Midbrain (tissue), 1 donor: ENCODE measurements around the gene PIGZ.
"Not testable (repeated sequence)": the region's sequence is repeated elsewhere in the genome, so short reads cannot be mapped to it uniquely, and the experiment has no call there.

Source experiments
- DNase-seq: peaks from one replicate; lab custom pipeline; 2025; lab: John Stamatoyannopoulos, UW

The PIGZ gene

GRCh38 chr3:196948442-196949284 lies 20.0 kb downstream of the PIGZ start:
- no peak for DNase-seq

DNA sequence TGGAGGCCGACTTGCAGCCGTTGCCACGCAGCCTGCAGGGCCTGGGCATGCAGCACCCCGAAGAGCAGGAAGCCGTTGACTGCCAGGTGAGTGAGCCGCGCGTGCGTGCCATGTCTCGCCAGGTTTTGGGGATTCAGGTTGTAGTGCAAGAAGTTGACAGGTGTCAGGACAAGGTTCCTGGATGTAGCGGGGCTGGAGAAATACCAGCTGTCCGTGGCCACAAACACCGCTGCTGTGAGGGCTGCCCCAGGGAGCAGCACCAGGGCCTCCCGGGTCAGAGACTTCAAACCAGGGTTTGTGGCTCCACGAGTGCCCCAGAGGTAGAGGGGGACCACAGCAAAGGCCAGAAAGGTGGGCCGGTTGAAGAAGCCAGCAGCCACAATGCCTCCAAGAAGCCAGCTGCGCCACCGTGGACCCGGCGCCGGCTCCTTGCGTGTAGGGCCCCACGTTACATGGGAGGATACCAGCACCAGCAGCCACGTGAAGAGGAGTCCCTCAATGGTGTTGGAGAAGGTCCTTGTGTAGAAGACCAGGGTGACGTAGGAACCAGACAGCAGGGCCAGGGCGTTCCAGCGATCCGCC lies 20.7 kb downstream of the PIGZ start:
- DNase-seq = no peak

- no peak for DNase-seq
Measured at GRCh38 chr3:196947136-196947859, 21.3 kb downstream of the PIGZ start.

GRCh38 chr3:196944037-196944790 lies 24.4 kb downstream of the PIGZ start:
- DNase-seq = not testable (repeated sequence)

GRCh38 chr3:196942915-196943277 lies 25.7 kb downstream of the PIGZ start:
- peak; percentile 23 for DNase-seq

GRCh38 chr3:196942226-196942914 lies 26.3 kb downstream of the PIGZ start, which contains the start of gene NCBP2:
Gene NCBP2 (minus strand): TSS chr3:196942528. CDS start chr3:196942503, 25 bp downstream.
- DNase-seq = peak; percentile 96

DNA sequence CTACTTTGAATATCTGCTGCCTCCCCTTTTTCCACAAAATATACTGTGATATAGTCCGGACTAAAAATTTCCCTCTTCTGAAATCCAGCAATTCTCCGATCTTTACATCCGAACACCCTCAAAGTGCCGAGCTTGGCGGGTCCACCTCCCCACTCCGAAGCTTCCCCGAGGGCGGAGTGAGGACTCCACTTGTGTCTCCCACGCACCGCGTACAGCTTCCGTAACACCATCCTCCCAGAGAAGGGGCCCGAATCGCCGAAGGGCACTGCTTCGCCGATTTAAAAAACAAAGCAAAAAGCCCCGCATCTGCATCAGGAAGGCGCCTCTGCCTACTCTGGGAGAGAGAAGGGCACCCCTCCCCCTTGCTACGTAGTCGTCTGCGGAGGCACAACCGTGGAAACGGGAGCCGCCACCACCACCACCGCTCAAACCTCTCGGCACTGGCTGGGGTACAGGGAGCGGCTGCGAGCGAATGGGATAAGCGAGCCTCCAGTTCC lies 26.9 kb downstream of the PIGZ start:
- peak; percentile 33 for DNase-seq

DNA sequence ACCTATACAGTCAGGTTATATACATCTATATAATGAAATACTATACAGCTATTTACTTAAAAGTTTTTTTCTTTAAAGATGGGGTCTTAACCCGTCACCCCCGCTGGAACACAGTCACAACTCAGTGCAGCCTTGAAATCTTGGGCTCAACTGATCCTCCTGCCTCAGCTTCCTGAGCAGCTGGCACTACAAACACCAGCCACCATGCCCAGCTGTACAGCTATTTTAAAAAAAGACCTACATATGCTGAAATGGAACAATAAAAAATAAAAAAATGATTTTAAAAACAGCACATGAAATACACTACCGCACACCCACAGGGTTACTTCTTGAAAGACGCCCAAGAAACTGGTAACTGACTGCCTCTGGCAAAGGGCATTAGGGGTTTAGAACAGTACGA lies 30.1 kb downstream of the PIGZ start:
- DNase-seq = no peak

DNA sequence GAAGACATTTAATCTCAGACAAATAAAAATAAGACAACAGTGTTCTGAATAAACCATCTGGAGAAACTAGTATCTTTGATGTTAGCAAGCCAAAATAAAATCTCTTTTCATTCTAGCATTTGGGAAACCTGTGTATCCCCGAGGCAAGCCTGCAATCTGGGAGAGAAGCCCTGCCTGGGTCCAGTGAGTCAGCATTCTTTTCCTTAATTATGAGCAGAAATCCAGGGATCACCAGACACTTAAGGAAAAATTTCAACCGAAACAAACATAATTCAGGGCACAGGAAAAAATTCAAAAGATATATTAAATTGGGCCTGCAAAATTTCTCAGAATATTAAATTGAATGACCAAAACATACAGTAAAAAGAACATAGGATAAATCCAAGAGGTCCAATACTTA lies 30.5 kb downstream of the PIGZ start:
- DNase-seq = no peak

- DNase-seq = no peak
Measured at GRCh38 chr3:196936288-196936687, 32.3 kb downstream of the PIGZ start.

DNA sequence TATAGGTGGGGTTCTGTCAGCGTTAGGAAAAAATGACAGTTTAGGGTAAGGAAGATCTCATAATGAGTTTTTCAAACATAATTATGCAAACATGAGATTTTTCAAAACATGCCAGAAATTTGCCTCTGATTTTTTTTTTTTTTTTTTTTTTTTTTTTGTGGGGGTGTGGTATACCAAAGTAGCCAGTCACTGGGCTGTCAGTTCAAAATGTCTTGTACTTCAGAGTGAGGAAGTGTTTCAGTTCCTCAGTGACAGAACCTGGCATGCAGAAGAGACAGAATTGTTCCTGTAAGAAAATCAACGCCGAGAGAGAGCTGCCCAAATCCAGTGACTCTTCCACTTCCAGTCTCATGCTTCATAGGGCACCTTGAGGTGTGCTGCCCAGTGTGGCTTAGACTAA lies 36.0 kb downstream of the PIGZ start:
- DNase-seq = no peak

DNA sequence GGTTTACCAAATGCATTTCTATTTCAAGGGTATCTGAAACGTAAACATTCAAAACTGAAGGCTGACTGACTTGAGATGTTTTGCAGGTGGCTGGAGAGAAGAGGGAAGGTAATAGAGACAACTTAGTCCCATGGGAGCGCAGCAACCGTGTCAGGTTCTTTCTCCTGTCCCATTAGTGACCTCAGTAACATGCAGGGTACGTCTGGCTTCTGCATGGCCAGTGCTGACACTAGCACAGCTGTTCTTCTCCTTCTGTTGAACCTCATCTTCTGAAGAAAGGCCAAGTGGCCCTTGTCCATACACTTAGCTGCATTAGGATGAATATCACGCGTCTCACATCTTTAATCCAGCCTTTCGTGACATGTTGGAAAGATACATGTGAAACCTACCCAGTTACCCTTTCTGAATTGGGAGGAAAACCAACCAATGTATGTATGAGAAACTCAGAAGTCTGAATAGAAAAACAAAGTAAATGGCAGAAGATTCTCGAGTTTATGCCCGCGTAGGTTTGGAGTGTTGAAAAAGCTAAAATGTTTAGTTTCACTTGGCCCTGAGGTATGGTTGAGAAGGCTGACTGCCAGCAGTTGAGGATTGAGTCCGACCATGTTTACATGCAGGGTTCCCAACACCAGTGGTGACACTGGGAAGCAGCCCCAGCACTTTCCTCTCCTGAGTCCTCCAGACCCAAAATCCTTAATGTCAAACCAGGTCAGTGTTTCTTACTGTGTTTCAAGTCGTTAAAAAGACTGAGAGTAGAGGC lies 36.6 kb downstream of the PIGZ start:
- DNase-seq = no peak

DNA sequence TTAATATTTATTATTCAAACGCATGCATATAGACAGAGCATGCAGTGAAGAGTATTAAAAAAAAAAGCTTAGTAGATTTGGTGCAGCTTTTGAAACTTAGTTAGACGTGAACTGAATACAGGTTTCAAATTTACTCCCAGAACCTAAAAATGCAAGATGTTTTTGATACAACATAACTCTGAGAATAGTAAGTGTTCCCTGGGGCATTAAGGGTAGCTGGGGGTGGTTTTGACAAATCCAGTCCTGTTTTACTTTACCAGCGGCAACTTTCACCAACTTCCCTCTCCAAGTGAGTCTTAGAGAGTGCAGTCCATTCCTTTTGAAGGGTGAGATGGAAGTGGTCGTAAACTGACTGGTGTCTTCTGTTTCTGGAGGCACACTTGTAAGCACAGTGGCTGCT lies 37.5 kb downstream of the PIGZ start:
- no peak for DNase-seq

DNA sequence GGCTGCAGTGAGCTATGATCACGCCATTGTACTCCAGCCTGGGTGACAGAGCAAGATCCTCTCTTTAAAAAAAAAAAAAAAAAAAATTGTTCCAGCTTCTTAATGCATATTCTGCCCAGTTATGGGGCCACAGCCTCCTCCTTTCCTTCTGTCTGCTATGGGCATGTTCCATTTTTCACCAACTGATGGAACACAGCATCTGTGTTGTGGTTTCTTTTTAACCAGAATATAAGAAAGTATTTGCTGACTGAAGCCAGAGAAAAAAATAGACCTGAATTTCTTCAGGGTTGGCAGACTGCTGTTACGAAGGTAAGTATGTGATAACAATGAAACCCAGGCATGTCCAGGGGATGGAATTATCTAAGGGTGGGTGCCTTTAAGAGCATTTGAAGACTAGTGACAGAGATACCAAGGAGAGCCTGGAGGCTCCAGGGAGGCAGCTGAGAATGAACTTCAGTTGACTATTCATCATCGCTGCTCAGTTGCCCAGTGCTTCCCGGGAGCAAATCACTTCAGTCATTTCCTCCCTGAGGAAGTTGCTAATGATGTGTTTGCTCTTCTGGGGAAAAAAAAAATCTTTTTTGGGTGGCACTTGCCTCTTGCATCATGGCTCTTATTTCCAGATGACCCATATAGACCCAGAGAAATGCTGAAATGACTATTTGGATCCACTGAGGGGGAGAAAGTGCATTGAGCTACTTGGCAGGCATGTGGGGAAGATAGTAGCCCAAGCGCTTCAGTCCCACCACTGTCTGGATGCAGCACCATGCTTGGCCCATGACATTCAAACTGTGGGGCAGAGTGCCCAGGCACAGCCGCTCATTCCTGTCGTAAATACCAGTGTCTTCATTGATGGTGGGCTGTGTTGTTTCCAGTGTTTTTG lies 40.8 kb downstream of the PIGZ start:
- no peak for DNase-seq

GRCh38 chr3:196920733-196921132 lies 47.9 kb downstream of the PIGZ start:
- DNase-seq = no peak

DNA sequence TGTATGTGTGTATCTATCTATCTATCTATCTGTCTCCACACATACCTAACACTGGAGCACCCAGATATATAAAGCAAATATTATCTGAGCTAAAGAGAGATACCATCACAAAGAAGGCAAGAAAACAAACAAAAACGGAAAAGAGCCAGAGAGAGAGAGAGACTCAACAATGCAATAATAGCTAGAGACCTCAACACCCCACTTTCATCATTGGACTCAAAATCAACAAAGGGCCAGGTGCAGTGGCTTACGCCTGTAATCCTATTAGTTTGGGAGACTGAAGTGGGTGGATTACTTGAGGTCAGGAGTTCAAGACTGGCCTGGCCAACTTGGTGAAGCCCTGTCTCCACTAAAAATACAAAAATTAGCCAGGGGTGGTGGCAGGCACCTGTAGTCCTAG lies 49.7 kb downstream of the PIGZ start:
- DNase-seq = no peak

GRCh38 chr3:196916995-196917394 lies 51.6 kb downstream of the PIGZ start:
- DNase-seq = no peak

- no peak for DNase-seq
Measured at GRCh38 chr3:196916221-196916620, 52.4 kb downstream of the PIGZ start.

GRCh38 chr3:196915375-196915774 lies 53.3 kb downstream of the PIGZ start:
- no peak for DNase-seq

DNA sequence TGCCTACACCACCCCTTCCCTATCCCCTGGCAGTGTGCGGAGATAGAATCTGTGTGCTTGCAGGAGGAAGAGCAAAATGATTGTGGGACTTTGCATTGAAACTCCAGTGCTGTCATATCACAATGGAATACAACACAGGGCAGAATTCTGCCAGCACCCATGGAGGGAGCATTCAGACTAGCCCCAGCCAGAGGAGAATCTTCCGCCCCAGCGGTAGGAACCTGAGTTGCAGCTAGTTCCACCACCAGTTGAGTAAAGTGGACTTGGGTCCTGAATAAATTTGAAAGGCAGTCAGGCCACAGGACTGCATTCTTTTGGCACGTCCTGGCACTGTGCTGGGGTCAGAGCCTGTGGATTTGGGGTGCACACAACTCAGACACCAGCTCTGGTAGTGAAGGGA lies 53.8 kb downstream of the PIGZ start:
- DNase-seq = no peak
